GM18520 (cell line): ENCODE results near the gene APOB.

Experiments
- ATAC-seq: cut with Tn5 transposase; IDR thresholded peaks from one replicate; pipeline ENCODE4 v1.9.1; 2021; ENCODE audit not compliant: unreplicated experiment

APOB gene

DNA sequence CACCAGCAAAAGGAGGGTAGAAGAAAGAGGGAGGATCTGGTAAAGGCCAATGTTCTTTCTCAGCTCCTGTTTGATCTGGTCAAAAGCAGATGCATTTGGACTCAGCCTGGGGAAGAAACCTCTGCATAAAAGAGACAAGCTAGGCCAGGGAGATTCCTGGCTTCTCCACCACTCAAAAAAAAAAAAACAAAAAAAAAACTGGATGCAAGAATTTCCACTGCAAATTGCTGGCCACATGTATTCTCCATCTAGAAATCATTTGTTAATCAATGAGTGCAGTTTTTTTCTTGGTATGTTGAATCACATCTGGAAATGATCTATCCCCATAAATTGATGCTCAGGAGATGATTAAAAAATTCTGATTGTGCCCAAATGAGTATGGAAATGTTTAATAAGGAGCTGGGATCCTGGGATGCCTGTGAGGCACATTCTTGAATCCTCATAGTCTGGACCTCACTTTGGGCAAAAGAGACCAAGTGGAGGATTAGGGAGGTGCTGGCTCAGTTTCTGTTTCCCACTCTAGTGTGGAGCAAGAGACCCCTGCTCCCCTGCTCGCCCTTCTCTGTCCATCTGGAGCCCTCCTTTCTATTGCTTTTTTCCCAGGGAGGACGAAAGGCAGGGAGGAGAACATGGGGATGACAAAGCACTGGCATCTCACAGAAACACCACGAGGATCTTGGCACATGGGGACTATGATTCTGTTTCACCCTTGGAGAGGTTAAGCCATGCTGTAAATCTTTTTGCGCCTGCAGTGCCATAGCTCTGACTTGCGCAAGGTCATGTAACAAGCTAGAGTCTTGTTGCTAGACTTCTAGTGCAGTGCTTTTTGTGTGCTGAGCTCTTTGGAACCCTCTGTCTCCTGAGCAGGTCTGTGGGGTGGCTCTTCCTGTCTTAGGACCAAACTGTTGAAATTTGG is 57.6 kb downstream of the APOB start:
- no peak for ATAC-seq

DNA sequence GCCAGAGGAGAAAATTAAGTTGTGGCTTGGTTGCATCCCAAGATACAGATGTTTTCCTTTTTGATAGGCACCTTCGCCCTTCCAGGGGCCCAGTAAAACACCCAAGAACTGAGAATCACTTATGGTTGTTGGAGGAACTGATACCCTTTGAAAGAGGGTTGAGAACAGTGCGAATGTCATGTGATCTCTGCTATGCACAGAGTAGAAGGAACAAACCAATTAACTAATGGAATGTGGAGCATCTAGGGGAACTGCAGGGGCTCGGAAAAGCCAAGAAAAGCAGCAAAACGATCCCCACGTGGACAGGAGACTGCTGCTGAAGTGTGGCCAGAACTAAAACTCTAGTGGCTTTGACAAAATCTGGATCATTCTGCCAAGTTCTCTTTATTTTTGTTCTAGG is 58.8 kb downstream of the APOB start:
- ATAC-seq = no peak

GRCh38 chr2:20984408-20984807 is 59.5 kb downstream of the APOB start:
- ATAC-seq = no peak

- no peak for ATAC-seq
These were observed 60.0 kb downstream of the APOB start for GRCh38 chr2:20983844-20984243.

GRCh38 chr2:20982861-20983260 is 61.0 kb downstream of the APOB start:
- ATAC-seq = no peak

DNA sequence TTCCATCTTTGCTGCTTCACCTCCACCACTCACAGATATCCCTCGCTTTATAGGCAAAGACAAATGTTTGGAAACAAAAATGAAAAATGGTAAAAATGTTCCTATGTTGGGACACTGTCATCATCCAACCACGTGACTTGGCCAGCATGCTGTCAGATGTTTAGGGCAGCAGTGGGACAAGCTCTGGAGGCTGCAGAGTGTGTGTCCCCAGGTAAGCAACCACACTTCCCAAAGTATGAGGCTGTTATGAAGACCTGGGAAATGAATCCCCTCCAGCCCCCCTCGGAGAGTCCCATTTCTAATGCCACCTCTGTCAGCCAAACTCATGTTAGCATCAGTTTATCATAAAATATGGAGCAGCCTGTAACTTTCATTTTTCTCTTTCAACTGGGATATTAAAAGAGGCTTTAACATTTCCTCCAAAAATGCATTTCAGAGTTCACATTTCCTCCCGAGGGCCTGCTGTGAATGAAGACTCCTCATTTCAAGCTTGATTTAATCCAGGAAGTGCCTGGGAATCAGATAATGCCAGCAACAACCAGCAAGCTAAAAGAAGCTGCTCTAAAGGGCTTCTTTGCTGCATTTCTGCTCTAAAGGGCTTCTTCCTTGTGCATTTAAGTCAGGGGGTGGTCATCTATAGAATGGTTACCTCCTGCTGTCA is 66.2 kb downstream of the APOB start:
- ATAC-seq = no peak

DNA sequence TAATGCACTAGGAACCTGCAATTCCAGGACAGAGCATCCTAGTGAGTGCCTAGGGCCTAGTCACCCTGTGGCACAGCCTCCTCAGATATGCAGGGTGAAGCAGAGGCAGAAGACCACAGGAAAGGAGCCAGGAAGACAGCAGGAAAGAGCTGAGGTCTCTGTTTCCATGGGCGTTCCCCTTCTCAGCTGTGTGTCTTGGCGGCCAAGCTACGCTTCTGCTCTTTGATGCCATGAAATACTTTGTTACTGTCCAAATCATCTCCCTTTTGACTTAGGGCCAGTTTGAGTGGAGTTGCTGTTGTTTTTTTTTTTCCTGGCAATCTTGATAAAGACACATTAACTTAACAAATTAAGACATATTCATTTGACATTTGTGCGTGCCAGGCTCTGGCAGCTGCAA is 67.3 kb downstream of the APOB start:
- no peak for ATAC-seq

GRCh38 chr2:20972792-20973565 is 70.9 kb downstream of the APOB start:
- no peak for ATAC-seq

- ATAC-seq = no peak
These were observed 71.8 kb downstream of the APOB start for GRCh38 chr2:20972110-20972509.

- ATAC-seq = no peak
These were observed 73.8 kb downstream of the APOB start for GRCh38 chr2:20970068-20970467.

DNA sequence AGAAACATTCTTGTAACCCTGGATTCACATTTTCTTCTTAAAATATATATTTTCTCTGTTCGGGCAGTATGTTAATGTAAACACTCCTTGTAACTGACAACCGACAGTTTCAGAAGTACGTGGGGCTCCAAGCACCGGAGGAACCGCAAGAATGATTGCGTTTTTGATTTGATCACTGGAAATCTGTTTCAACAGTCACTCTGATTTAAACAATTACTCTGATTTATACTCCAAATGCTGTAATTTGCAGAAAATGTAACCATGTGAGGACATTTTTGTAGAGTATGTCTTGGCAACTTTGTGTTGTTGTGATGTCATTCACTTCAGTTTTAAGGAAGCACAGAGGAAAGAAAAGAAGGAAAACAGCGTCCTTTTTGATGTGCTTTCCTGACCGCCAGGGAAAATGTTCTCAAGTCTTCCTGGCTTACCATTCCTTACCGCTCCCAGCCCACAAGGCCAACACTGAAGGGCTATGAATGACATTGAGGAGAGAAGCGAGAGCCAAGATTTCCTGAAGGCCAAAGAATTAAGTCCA is 77.7 kb downstream of the APOB start:
- no peak for ATAC-seq

DNA sequence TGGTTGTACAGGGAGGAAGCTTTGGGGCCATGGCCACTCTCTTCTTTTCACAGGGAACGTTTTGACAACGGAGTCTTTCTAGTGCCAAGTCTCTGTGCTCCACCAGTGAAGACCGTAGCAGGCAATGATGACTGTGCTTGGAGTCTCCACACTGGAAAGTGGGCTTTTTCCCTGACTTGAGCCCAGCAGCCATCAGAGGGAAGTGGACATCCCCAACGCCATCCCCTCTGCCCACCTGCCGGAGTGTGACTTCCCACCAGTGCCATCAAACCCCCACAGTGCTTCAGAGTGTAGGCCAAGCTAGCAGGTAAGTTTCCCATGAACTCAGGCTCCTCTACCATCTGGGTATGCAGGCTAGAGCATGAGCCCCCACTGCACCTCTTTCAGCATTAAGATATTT is 78.7 kb downstream of the APOB start:
- no peak for ATAC-seq

GRCh38 chr2:20963867-20964266 is 80.0 kb downstream of the APOB start:
- no peak for ATAC-seq

GRCh38 chr2:20962939-20963557 is 80.8 kb downstream of the APOB start:
- ATAC-seq = no peak

- ATAC-seq = no peak
These were observed 82.0 kb downstream of the APOB start for GRCh38 chr2:20961858-20962257.

GRCh38 chr2:20960003-20960402 is 83.9 kb downstream of the APOB start:
- no peak for ATAC-seq

GRCh38 chr2:20959252-20959651 is 84.6 kb downstream of the APOB start:
- no peak for ATAC-seq

DNA sequence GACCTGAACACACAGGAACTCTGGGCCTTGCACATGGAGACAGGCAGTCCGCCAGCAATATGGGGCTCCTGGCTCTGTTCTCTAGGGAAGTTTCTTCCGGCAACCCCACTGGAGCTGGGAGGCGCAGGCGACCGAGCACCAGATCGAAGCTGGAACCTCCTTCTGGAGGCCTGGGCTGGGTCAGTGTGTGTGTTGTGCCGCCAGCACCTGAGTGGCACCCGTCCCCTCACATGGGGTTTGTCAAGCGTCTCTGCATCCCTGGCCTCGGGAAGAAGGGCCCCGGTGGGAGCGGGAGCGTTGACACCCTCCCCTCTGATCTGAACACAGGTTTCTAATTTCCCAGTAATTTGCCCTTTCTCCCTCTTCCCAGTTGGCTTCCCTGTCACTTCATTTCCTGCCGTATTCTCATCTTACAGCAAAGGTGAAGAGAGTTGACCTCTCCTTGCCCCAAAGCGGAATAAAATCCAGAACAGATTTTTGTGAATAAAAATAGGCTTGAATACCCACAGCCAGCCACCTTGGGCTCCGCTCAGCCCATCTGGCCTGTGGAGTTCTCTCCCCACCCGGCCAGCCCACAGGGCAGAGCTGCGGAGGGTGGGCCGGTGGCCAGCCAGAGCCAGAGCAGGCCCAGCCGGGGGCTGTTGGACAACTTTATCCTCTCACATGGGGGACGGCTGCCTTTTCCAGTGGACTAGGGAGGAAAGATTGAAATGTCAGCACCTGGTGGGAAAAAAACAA is 85.9 kb downstream of the APOB start:
- ATAC-seq = no peak

- ATAC-seq = no peak
These were observed 88.4 kb downstream of the APOB start for GRCh38 chr2:20955277-20956026.
